NCI-H1930 (cell line): ENCODE measurements around the gene ALDH2.
"Not testable (repeated sequence)": the region's sequence is repeated elsewhere in the genome, so short reads cannot be mapped to it uniquely, and the experiment has no call there.

ENCODE experiments used
- DNase-seq, 2 experiments: peaks; one replicate each; lab custom pipeline; 2025; lab: John Stamatoyannopoulos, UW

Gene ALDH2

GRCh38 chr12:111759271-111759670, 7.5 kb upstream of the ALDH2 start:
- no peak for DNase-seq

GRCh38 chr12:111759991-111760390, 6.7 kb upstream of the ALDH2 start:
- no peak for DNase-seq

GRCh38 chr12:111761099-111761498, 5.6 kb upstream of the ALDH2 start:
- no peak for DNase-seq

GRCh38 chr12:111761706-111762105, 5.0 kb upstream of the ALDH2 start:
- DNase-seq: no peak

GRCh38 chr12:111763552-111763951, 3.2 kb upstream of the ALDH2 start:
- DNase-seq: not testable (repeated sequence)

- no peak for DNase-seq
Measured at GRCh38 chr12:111764120-111764821, 2.5 kb upstream of the ALDH2 start.

- DNase-seq: no peak
Measured at GRCh38 chr12:111767362-111768158, 827 bp downstream of the ALDH2 start.

- DNase-seq: no peak
Measured at GRCh38 chr12:111768159-111768895, 1.6 kb downstream of the ALDH2 start.

GRCh38 chr12:111769599-111769998, 2.9 kb downstream of the ALDH2 start:
- DNase-seq: no peak

- DNase-seq: no peak
Measured at GRCh38 chr12:111773801-111774551, 7.2 kb downstream of the ALDH2 start.

GRCh38 chr12:111775205-111776193, 8.8 kb downstream of the ALDH2 start:
- DNase-seq: no peak

- no peak for DNase-seq
Measured at GRCh38 chr12:111776836-111777344, 10.2 kb downstream of the ALDH2 start.

GRCh38 chr12:111777345-111778045, 10.8 kb downstream of the ALDH2 start:
- no peak for DNase-seq

- no peak for DNase-seq
Measured at GRCh38 chr12:111780166-111780565, 13.4 kb downstream of the ALDH2 start.

GRCh38 chr12:111780615-111781014, 13.9 kb downstream of the ALDH2 start:
- DNase-seq: no peak

GRCh38 chr12:111781085-111781658, 14.4 kb downstream of the ALDH2 start:
- DNase-seq: no peak

- no peak for DNase-seq
Measured at GRCh38 chr12:111783046-111783445, 16.3 kb downstream of the ALDH2 start.

GRCh38 chr12:111784953-111785352, 18.2 kb downstream of the ALDH2 start:
- DNase-seq: no peak

GRCh38 chr12:111785651-111786050, 18.9 kb downstream of the ALDH2 start:
- DNase-seq: no peak
